Spleen (tissue), 11 donors: ENCODE data around the gene IGF2R. TPM values are rescaled to one million over a fixed set of nuclear protein-coding genes. Genes with fewer than 3 reads are reported as not detected.

Experiments used
- DNase-seq: peaks from one replicate; pipeline ENCODE4 v3.0.0-alpha.2; 2020
- H3K27ac ChIP-seq, 8 donors: fragments of 200-600 bp; sonication (generic) in 7 of 8; 1 replicate in 4 of 8; 2 replicates in 4 of 8; pipeline versions ENCODE4 v1.5.0 to v1.8.0; 2016 to 2021; ENCODE audit warnings: inconsistent platforms in 4 of 8, mild to moderate bottlenecking in 4 of 8, moderate library complexity in 1 of 8
- H3K27me3 ChIP-seq, 7 donors: fragments of 200-600 bp; sonication (generic) in 6 of 7; replicated peaks in 1 of 7; 1 replicate in 4 of 7; 2 replicates in 3 of 7; pipeline versions ENCODE4 v1.5.0 to v1.8.0; 2016 to 2021; ENCODE audit warnings: inconsistent platforms in 3 of 7, mild to moderate bottlenecking in 1 of 7
- H3K36me3 ChIP-seq, 6 donors: fragments of 200-600 bp; sonication (generic) in 5 of 6; 1 replicate in 4 of 6; 2 replicates in 2 of 6; pipeline versions ENCODE4 v1.5.0 to v1.8.0; 2016 to 2021; ENCODE audit warnings: inconsistent platforms in 2 of 6
- H3K4me1 ChIP-seq, 6 donors: fragments of 200-600 bp; sonication (generic) in 5 of 6; 1 replicate in 3 of 6; 2 replicates in 3 of 6; pipeline versions ENCODE4 v1.5.0 to v1.8.0; 2016 to 2021; ENCODE audit warnings: inconsistent platforms in 3 of 6
- H3K4me3 ChIP-seq, 8 donors: fragments of 200-600 bp; sonication (generic) in 7 of 8; 1 replicate in 4 of 8; 2 replicates in 4 of 8; pipeline versions ENCODE4 v1.5.0 to v1.8.0; 2016 to 2021; ENCODE audit warnings: inconsistent platforms in 4 of 8, mild to moderate bottlenecking in 4 of 8, moderate library complexity in 2 of 8
- H3K9me3 ChIP-seq, 8 donors: fragments of 200-600 bp; sonication (generic) in 7 of 8; 1 replicate in 4 of 8; 2 replicates in 4 of 8; pipeline versions ENCODE4 v1.5.0 to v1.8.0; 2016 to 2021; ENCODE audit warnings: inconsistent platforms in 4 of 8
- CTCF ChIP-seq, 11 experiments: fragments of 200-600 bp in 7 of 11; fragments of 450-650 bp in 4 of 11; sonication (generic) in 4 of 11; IDR thresholded peaks in 8 of 11; conservative IDR thresholded peaks in 3 of 11; 1 replicate in 7 of 11; 2 replicates in 4 of 11; pipeline versions ENCODE4 v1.4.0 to v1.8.0; 2016 to 2021; ENCODE audit warnings: antibody characterized with exemption in 11 of 11, inconsistent platforms in 4 of 11, mild to moderate bottlenecking in 1 of 11
- POLR2A ChIP-seq, 3 donors: fragments of 450-650 bp; IDR thresholded peaks; one replicate each; pipeline ENCODE4 v1.5.1; 2017; ENCODE audit warnings: antibody characterized with exemption in 3 of 3, mild to moderate bottlenecking in 1 of 3
- POLR2AphosphoS5 ChIP-seq, 3 donors: sonication (generic); formaldehyde crosslinking; IDR thresholded peaks; one replicate each; pipeline ENCODE4 v1.5.1; 2017; ENCODE audit warnings: antibody characterized with exemption in 3 of 3
- WGBS, 5 donors: extraction: QIAGEN DNeasy Blood & Tissue Kit in 3 of 5; methylation state at CpG; one replicate each; pipeline versions ENCODE4 v1.1.5 to v1.1.7; 2013 to 2018; 5-methylcytosine and 5-hydroxymethylcytosine counted together
- intact Hi-C: fragments of 100-400 bp; cut with DNase I; formaldehyde crosslinking; loops from one replicate; pipeline ENCODE4 v1.15.0; 2023; ENCODE audit warnings: low total_unique reads
- polyA plus RNA-seq, 3 donors: library from polyadenylated mRNA; stranded (reverse); fragments of 200-250 nt; gene quantifications; one replicate each; pipeline ENCODE4 v1.2.1, GENCODE V29; 2013
- total RNA-seq, 7 donors: library from RNA; depleted of rRNA in 3 of 7; stranded (reverse); fragments of >200 nt in 3 of 7; fragmentation: NEBNext Ultra II Directional in 4 of 7; extraction: Animal tissue kit (Norgen Biotek cat#: 25700) in 4 of 7; gene quantifications; one replicate each; pipeline versions ENCODE4 v1.1.0 to v1.2.1, GENCODE V29; 2016 to 2021
- donor health status: healthy with polysubstance abuse.
- donor health status: DM: no; HTN: no; CAD: no; lungs with moderate emphysema.
- donor health status: DM: no; HTN: no; CAD: no.
- donor health status: Bipolar disorder and iron deficiency.
- donor health status: healthy.
- donor health status: DM: no; HTN: no; CAD: no.
- donor health status: DM: yes; HTN: yes; CAD: no.

Gene IGF2R
- total and polyA plus RNA-seq, 10 donors = 6.9 to 193 (median 159) TPM

GRCh38 chr6:159970659-159971063, 1.8 kb downstream of the IGF2R start:
- peaks cover 26 to 89% (median 64%) of the 10 kb centered on the region in 6 donors for H3K4me1 ChIP-seq
- intact Hi-C loops = loop anchor here (10.0 kb wide), 1 partner anchor 54 kb away; no protein-coding TSS in a partner anchor
- peak overlapping the region in 6 of 8 donors; percentile 91 to 98 (median 94) for H3K27ac ChIP-seq

GRCh38 chr6:159971341-159972178, 2.7 kb downstream of the IGF2R start:
- intact Hi-C loops = loop anchor here (10.0 kb wide), 1 partner anchor 53 kb away; no protein-coding TSS in a partner anchor
- TF ChIP-seq CTCF (IDR thresholded peaks at IDR 0.05 in 8 of 11, conservative IDR thresholded peaks at IDR 0.05 in 3 of 11) = no peak
- no peak for TF ChIP-seq POLR2AphosphoS5 (IDR thresholded peaks at IDR 0.05)
- TF ChIP-seq POLR2A (IDR thresholded peaks at IDR 0.05) = no peak
- no peaks in the 10 kb centered on the region for H3K36me3 ChIP-seq
- H3K4me3 ChIP-seq = peak overlapping the region in 3 of 8 donors; percentile 79 to 98 (median 88)
- no peaks in the 10 kb centered on the region for H3K27me3 ChIP-seq
- 82 to 90% (median 85%) methylated on average over 12 of the region's 12 CpGs for WGBS, 5 donors
- peaks cover 31 to 89% (median 73%) of the 10 kb centered on the region in 6 donors for H3K4me1 ChIP-seq
- no peak for DNase-seq
- no peaks in the 10 kb centered on the region for H3K9me3 ChIP-seq
- H3K27ac ChIP-seq = peak overlapping the region in 4 of 8 donors; percentile 3 to 98 (median 94)

More at GRCh38 chr6:159970659-159971063, 1.8 kb downstream of the IGF2R start:
- Histone ChIP-seq H3K4me3 (peak overlapping the region in 6 of 8 donors; percentile 68 to 98 (median 90)), H3K27me3 (no peaks in the 10 kb centered on the region), H3K9me3 (no peaks in the 10 kb centered on the region), H3K36me3 (no peaks in the 10 kb centered on the region)
- TF ChIP-seq CTCF (IDR thresholded peaks at IDR 0.05 in 8 of 11, conservative IDR thresholded peaks at IDR 0.05 in 3 of 11) (no peak), POLR2AphosphoS5 (IDR thresholded peaks at IDR 0.05) (no peak), POLR2A (IDR thresholded peaks at IDR 0.05) (no peak)
- WGBS, 5 donors = 90 to 93% (median 92%) methylated on average over 18 of the region's 18 CpGs
- DNase-seq = no peak

- TF ChIP-seq POLR2A (IDR thresholded peaks at IDR 0.05) = no peak
- TF ChIP-seq CTCF (IDR thresholded peaks at IDR 0.05 in 8 of 11, conservative IDR thresholded peaks at IDR 0.05 in 3 of 11) = no peak
- no peak for TF ChIP-seq POLR2AphosphoS5 (IDR thresholded peaks at IDR 0.05)
- intact Hi-C loops = loop anchor here (10.0 kb wide), 1 partner anchor 52 kb away; no protein-coding TSS in a partner anchor
- Histone ChIP-seq H3K27me3 (no peaks in the 10 kb centered on the region), H3K9me3 (no peaks in the 10 kb centered on the region), H3K36me3 (no peaks in the 10 kb centered on the region), H3K4me3 (no peak overlapping the region), H3K27ac (peak overlapping the region in 3 of 8 donors; percentile 53 to 72 (median 65)), H3K4me1 (peaks cover 42 to 91% (median 83%) of the 10 kb centered on the region in 6 donors)
- DNase-seq = no peak
- 78 to 95% (median 86%) methylated on average over 8 to 9 of the region's 9 CpGs for WGBS, 5 donors
These were observed 3.8 kb downstream of the IGF2R start for GRCh38 chr6:159972506-159973268.
